Camera-type eye (tissue), 1 donor: ENCODE results near the gene CCDC33. TPM values are rescaled to one million over a fixed set of nuclear protein-coding genes. Genes with fewer than 3 reads are reported as not detected.

Experiments
- total RNA-seq: library from RNA; depleted of rRNA; stranded (reverse); fragments of >200 nt; gene quantifications from one replicate; pipeline ENCODE4 v1.2.3, GENCODE V29; 2014

CCDC33 gene
- total RNA-seq = 5.2 TPM

DNA sequence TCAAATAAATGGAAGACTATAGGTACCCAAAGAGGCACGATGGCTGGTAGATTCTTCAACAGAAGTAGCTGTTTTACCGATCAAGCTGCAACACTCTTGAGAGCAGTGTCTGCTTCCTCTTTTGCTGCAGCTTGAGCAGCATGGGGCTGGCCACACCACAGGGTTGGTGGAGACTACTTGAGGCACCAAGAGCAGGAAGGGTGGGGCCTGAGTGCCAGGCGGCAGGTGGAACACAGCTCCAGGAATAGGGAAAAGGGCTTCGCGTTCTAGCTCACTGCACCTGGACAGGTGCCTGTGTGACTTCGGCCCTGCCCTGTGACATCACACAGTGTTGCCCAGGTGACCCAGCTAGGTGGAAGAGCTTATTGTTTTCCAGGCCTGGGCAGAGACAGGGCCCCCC, at the start of gene CCDC33:
Gene CCDC33, plus strand, starts transcription at position 365 of the 400 bp plus-strand sequence. CDS start 394 bp downstream, outside the sequence.

DNA sequence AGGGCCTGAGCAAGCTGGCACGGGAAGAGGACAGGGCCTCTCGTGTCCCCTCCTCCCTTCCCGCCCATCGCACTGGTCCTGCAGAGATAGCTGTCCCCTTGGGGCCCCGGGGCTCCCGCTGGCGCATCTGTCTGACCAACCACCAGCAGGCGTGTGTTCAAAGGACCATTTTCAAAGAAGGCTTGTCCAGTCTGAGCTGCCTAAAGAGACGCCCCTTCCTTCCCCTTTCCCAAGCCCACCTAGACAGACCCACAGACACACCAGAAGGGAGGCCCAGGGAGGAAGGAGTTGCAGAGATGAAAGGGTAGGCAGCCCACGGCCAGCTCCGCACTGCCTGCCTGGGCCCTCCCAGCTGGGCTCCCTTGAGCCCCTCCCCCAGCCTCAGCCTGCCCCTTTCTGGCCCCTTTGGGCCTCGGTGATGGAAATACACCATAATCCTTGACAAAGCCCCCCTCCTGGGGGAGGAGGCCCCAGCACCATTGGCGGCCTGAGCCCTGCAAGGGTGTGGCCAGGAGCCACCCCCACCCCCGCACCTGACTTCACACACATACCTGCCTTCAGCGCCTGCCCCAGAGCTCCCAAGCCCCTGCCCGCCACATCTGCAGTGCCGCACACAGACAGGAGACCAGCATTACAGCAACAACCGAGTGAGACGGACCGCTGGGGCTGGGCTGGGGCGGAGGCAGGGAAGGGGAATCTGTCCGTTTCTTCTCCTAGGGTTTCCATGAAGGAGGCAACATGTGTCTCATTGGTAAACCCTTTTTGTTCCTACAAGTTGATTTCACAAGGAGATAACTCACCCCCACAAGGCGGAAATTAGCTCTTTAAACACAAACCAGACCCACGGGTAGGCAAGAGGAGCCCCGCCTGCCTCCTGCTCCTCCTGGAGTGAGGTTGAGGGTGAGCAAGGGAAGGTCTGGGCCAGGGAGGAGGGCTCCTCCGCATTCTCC, 33.4 kb upstream of the CCDC33 start, which contains the start of gene STRA6:
Gene STRA6, minus strand, starts transcription at position 336 of the 950 bp plus-strand sequence. CDS start 520 bp downstream, outside the sequence.

DNA sequence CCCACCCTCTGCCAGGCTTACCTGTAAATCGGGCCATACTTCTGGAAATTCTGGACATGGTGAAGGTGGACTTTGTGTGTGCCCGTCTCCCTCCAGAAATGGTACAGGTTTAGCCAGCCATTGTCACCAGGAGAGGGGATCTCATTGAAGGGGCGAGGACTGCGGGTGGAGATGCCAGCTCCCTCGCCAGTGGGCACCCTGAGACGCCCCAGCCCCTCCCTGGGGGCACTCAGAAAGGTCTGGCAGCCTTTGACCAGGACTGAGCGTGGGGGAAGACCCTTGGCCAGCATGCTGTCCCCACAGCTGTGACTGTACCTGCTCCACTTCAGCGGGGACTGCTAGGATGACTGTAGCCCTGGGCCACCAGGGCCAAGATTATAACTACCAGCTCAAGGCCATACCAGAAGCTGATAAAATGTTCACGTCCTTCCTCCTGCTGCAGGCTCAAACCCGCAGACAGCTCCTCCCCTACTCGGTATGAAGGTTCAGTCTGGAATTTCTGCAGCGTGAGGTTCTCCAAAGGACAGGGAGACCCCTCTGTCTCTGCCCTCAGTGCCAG, 131.2 kb downstream of the CCDC33 start, which contains the start of gene CYP11A1:
Gene CYP11A1, minus strand, starts transcription at position 351 of the 559 bp plus-strand sequence. Its CDS starts 61 bp downstream, at position 290.

Other genes starting within 250 kb of the CCDC33 start
- gene STOML1, start 244.0 kb upstream of the CCDC33 start, total RNA-seq = 18.9 TPM
- gene PML, start 241.6 kb upstream of the CCDC33 start, total RNA-seq = 48.0 TPM
- 0.49 TPM for gene GOLGA6A, start 153.8 kb upstream of the CCDC33 start, total RNA-seq
- 50.0 TPM for gene ISLR2, start 105.7 kb upstream of the CCDC33 start, total RNA-seq
- 61.2 TPM for gene ISLR, start 62.6 kb upstream of the CCDC33 start, total RNA-seq
- gene STRA6, start 33.5 kb upstream of the CCDC33 start, total RNA-seq = 17.3 TPM
- gene CYP11A1, start 131.3 kb downstream of the CCDC33 start, total RNA-seq = 1.0 TPM
- gene SEMA7A, start 197.6 kb downstream of the CCDC33 start, total RNA-seq = 14.7 TPM
- 44.8 TPM for gene UBL7, start 224.8 kb downstream of the CCDC33 start, total RNA-seq